COR-L47 (cell line): ENCODE data around the gene RBBP7.
"Not testable (repeated sequence)": the region's sequence is repeated elsewhere in the genome, so short reads cannot be mapped to it uniquely, and the experiment has no call there.

Source experiments
- DNase-seq: peaks from one replicate; lab custom pipeline; 2025; lab: John Stamatoyannopoulos, UW

The RBBP7 gene

DNA sequence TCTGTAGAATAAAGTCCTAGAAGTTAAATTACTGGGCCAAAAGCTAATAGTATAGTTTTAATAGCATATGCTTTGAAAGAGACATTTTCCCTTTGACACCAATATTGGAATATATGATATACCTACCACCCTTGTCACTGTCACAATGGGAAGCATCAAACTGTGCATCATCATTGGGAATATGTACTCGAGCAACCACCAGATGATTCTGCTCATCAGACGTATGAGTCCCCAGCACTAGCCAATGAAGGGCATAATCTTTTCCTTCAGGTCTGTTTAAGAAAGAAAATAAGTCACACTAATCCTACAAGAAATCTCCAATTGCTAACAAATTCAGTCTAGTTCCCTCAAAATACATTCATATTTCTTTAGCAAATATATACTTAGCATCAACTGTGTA lies 7.3 kb downstream of the RBBP7 start:
- no peak for DNase-seq

- DNase-seq, result no peak
Measured at GRCh38 chrX:16856744-16857143, 13.4 kb downstream of the RBBP7 start.

GRCh38 chrX:16856076-16856404 lies 14.1 kb downstream of the RBBP7 start:
- DNase-seq, result not testable (repeated sequence)

GRCh38 chrX:16855363-16856075 lies 14.6 kb downstream of the RBBP7 start:
- DNase-seq, result no peak

- DNase-seq, result no peak
Measured at GRCh38 chrX:16853537-16853936, 16.6 kb downstream of the RBBP7 start.

GRCh38 chrX:16852617-16853179 lies 17.5 kb downstream of the RBBP7 start:
- no peak for DNase-seq

DNA sequence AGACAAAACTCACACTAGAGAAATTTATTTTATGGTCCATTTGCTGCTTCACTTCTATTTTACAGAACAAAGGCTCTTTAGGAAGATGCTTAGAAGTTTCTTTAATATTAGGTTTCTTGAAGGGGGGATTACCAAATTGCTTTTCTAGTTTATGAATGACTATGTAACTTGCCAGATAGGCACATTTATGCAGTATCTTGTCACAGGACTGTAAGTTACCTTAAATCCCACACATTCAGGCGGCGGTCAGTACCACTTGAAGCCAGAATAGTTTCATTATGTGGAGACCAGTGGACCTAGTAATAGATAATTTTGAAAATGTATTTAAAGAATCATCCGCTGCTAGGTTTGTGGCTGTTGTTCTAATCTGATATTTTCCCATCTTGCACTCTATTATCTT lies 18.3 kb downstream of the RBBP7 start:
- DNase-seq, result no peak

- DNase-seq, result no peak
Measured at GRCh38 chrX:16851421-16851820, 18.7 kb downstream of the RBBP7 start.

DNA sequence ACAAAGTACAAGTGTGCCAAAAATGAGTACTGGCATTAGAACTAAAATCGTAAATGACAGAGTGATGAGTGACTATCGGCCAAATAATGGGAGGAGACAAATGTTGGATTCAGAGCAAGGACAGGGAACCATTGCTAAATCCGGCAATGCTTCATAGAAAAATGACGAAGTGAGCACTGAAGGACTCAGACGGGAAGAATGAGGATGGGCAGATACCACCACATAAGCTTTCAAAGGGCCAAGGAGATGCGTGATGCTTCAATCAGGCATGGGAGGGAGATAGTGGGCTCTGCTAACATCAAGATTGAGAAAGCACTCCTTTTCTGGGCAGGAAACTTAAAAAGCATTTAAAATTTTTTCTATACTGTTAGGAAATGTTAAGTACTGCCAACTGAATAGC lies 21.6 kb downstream of the RBBP7 start:
- no peak for DNase-seq

DNA sequence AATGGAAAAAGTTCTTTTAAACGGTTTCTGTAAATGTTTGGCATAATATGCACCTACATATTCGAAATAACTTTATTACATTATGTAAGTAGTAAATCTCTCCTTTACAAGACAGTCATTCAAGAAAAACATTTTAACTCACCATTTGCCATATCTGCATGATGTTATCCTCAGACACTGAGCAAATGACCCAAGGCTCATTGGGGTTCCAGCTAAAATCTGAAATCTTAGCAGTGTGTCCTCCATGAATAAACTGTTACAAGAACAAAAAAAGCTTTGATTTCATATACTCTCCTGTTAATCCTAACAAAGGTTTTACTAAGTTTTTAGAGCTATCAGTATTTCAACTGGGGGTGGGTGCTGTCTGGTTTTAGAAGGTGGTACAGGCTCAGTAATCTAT lies 24.5 kb downstream of the RBBP7 start:
- no peak for DNase-seq

DNA sequence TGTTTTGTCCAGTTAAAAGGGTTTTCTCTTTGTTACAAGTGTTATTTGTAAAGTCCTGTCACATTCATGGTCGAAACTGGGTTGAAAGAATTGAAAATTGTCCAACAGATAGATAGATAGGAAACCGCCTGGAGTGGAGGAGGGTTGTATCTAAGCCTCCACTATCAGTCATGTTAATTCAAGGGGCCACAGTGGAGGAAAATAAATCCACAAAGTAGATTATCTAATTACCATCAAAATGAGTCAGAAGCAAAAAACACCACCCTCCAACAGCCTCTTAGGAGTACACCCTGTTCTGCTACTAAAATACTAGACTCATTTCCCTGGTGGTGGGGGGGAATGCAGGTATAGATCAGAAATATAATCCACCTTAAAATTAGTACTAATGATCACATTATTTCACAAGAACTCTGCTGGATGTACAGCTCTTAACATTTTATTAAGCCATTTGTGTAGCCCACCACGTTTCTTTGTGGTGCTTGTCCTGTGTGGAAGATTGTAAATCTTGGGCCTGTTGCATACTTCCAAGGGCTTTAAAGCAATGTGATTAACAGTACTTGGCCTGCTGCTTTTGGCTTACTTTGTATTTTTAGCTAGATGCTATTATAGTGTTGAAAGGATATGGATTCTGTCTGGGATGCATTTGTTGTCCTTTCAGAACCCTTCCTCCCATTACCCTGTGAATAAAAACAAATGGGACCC lies 26.8 kb downstream of the RBBP7 start:
- no peak for DNase-seq

DNA sequence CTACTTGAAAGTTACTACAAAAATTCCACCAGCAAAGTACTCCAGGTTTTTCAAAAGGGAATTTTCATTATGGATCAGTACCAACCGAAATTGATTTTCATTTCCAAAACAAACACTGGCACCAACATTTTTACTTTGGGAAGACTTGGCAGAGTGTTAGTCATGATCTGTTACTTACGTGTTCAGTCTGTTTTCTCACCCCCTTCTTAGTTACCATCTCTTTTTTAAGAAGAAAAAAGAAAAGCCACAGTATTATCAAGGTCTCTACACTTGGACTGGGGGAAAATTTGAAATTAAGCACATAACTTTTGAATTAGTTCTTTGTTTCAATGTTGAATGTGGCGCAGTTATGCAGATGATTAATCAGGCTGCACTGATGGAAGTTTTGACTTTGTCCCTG lies 27.5 kb downstream of the RBBP7 start:
- no peak for DNase-seq

- no peak for DNase-seq
Measured at GRCh38 chrX:16839852-16840460, 30.2 kb downstream of the RBBP7 start.

- no peak for DNase-seq
Measured at GRCh38 chrX:16839219-16839851, 30.8 kb downstream of the RBBP7 start.

DNA sequence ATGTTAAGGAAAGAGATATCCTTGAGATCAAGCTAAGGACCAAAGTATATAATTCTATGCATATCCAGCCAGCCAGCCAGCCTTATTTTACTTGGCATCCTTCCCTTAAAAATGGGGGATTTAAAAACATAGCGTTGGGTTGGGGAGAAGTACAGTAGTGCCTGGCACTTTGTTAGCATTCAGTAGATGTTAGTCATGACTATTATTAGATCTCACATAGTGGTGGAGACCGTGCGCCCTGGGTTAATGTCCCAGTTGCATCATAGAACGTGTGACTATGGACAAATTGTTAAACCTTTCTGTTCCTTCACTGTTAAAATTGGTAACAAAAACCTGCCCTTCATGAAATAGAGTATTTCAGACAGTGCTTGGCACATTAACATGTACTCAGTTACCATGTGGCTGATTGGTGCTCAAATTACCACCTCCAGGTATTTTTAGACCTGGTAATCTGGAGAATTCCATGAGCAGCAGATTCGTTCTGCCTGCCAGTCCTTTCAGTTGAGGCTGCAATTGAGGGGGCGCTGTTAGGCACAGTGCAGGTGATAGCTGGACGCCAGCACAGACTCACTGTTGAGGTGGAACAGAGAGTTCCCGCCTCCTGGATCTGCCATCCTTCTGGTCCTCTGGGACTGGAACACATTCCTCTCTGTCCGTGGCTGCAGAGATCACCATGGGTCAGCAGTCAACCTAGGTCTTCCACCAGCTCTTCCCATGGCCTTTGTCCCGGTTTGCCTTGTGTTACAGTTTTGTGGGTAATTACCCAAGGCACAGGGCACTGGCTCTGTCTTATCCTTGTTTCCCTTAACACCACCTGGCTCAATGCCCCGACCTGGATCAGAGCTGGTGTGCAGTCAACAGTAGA lies 31.7 kb downstream of the RBBP7 start:
- DNase-seq, result no peak

DNA sequence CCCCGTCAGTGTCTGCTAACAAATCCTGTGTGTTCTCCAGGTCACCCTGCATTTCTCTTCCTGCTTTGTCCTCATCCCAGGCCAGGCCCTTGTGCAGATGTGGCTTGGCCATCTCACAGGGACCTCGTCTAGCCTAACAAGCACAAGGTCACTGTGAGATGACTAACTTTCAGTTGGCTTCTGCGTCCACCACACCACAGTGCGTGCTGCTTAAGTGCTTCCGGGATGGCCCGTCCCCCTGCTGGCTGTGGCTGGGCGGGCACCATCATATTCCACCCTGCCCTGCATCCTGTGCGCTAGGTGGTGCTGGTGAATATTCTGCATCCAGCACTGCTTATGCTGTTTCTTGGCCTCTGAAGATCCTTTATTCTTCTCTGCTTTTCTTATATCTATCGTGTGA lies 33.8 kb downstream of the RBBP7 start:
- no peak for DNase-seq

DNA sequence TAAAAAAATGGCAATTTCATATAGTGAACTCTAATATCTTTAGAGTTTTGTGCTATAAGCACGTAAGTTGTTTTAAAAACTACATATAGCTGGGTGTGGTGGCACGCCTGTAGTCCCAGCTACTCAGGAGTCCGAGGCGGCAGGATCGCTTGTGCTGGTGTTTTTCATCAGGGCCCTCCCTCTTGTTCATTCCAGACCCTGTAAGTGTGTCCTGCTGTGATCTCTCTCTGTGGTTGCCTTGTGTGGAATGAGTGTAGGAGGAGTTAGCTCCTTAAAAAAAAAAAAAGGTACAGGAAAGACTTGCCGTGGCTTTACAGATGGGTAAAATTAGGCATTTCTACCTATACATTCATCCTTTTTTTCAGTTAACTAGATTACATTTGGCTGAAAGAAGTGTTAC lies 35.4 kb downstream of the RBBP7 start:
- no peak for DNase-seq

DNA sequence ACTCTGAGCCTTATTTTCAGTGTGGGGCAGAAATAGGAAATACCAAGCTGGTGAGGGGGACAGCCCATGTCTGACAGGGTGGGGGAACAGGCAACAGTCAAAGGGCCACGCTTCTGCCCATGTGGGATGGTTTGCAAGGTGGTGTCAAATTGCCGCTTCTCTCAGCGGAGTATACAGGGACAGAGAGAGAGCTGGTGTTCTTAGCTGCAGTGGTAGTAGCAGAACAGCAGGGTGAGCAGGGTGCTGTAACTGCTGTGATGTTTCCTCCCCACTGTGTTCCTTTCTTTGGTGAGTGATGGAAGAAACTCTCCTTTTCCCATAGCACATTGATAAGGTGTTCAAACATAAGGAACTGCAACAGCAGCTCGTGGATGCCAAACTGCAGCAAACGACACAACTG lies 37.9 kb downstream of the RBBP7 start:
- no peak for DNase-seq

DNA sequence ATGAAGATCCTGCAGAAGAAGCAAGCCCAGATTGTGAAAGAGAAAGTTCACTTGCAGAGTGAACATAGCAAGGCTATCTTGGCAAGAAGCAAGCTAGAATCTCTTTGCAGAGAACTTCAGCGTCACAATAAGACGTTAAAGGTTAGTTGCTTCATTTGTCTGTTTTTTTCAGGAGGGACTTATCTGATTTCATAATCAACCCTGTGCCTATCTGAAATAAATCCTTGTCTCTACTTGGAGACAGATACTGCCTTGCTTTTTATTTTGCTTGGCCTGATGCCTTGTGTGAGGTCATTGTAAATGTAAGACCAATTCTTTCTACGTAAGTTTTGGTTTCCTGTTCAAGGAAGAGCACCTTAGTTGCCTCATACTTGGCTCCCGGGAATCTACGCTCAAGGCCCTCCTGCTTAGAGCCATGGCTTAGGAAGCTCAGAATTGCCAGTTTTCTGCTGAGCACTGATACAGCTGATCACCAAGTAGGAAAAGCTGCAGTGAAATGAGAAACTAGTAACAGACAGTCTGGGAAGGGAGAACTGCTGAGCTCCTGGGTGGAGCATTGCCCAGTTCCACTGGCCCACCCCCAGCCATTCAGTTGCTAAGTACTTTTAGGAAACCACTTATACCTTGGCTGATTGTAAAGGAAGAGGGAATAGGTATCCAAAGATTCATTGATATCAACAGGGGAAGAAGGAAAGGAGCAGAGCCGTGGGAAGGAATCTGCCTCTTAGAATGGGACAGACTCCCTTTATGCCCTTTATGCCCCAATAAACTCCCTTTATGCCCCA lies 41.8 kb downstream of the RBBP7 start:
- no peak for DNase-seq

DNA sequence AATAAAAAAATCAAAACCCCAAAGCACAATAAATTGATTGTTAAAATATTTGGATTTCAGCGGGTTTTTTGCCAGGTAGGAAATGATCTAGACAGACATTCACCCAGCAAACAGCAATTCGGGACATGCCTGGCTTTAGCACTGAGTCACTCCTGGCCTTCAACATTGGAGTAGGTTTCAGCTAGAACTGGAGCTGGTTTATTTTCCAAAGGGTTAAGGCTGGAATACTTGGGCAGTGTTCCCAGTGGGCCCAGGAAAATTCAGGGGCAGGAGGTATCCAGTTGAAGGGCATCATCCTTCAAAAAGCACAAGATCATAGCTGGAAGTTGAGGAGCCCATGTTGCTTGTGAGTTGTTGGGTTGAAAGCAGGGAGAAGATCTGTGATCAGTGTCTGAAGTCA lies 42.9 kb downstream of the RBBP7 start:
- no peak for DNase-seq

- peak; percentile 9 for DNase-seq
Measured at GRCh38 chrX:16826207-16826606, 44.0 kb downstream of the RBBP7 start.
